ENCODE data around the gene XIST.
A peak's percentile ranks its signal among the peaks of the same experiment; 100 is the strongest.
"Not testable (repeated sequence)": the region's sequence is repeated elsewhere in the genome, so short reads cannot be mapped to it uniquely, and the experiment has no call there.

Gene XIST

GRCh38 chrX:73852467-73852866 lies at the start of gene XIST:
XIST (minus strand) TSS chrX:73852714.
- DNase-seq (ENCODE audit: low spot score): no peak

- DNase-seq (ENCODE audit: low spot score): not testable (repeated sequence)
Measured at GRCh38 chrX:73898315-73898714, 45.8 kb upstream of the XIST start.

- not testable (repeated sequence) for DNase-seq (ENCODE audit: low spot score)
Measured at GRCh38 chrX:73892515-73893090, 40.1 kb upstream of the XIST start.

GRCh38 chrX:73882260-73882659 lies 29.7 kb upstream of the XIST start:
- not testable (repeated sequence) for DNase-seq (ENCODE audit: low spot score)

- no peak for DNase-seq (ENCODE audit: low spot score)
Measured at GRCh38 chrX:73877687-73878086, 25.2 kb upstream of the XIST start.

GRCh38 chrX:73876911-73877310 lies 24.4 kb upstream of the XIST start:
- DNase-seq (ENCODE audit: low spot score): no peak

GRCh38 chrX:73868916-73869315 lies 16.4 kb upstream of the XIST start:
- no peak for DNase-seq (ENCODE audit: low spot score)

- DNase-seq (ENCODE audit: low spot score): no peak
Measured at GRCh38 chrX:73867144-73867543, 14.6 kb upstream of the XIST start.

GRCh38 chrX:73863852-73864251 lies 11.3 kb upstream of the XIST start:
- no peak for DNase-seq (ENCODE audit: low spot score)

- no peak for DNase-seq (ENCODE audit: low spot score)
Measured at GRCh38 chrX:73863268-73863667, 10.8 kb upstream of the XIST start.

- DNase-seq (ENCODE audit: low spot score): no peak
Measured at GRCh38 chrX:73859622-73860021, 7.1 kb upstream of the XIST start.

GRCh38 chrX:73855546-73855945 lies 3.0 kb upstream of the XIST start:
- DNase-seq (ENCODE audit: low spot score): peak; percentile 41

GRCh38 chrX:73852022-73852421 lies 492 bp downstream of the XIST start:
- no peak for DNase-seq (ENCODE audit: low spot score)

- no peak for DNase-seq (ENCODE audit: low spot score)
Measured at GRCh38 chrX:73851014-73852009, 1.2 kb downstream of the XIST start.

- DNase-seq (ENCODE audit: low spot score): peak; percentile 5
Measured at GRCh38 chrX:73850124-73851013, 2.1 kb downstream of the XIST start.

GRCh38 chrX:73849073-73849472 lies 3.4 kb downstream of the XIST start:
- DNase-seq (ENCODE audit: low spot score): no peak

GRCh38 chrX:73847991-73848390 lies 4.5 kb downstream of the XIST start:
- DNase-seq (ENCODE audit: low spot score): no peak

GRCh38 chrX:73847100-73847499 lies 5.4 kb downstream of the XIST start:
- no peak for DNase-seq (ENCODE audit: low spot score)

- DNase-seq (ENCODE audit: low spot score): no peak
Measured at GRCh38 chrX:73842541-73843234, 9.8 kb downstream of the XIST start.

- DNase-seq (ENCODE audit: low spot score): no peak
Measured at GRCh38 chrX:73841337-73841736, 11.2 kb downstream of the XIST start.

GRCh38 chrX:73840120-73840924 lies 12.2 kb downstream of the XIST start:
- no peak for DNase-seq (ENCODE audit: low spot score)
